NCI-H2227 (cell line): Measurements from ENCODE around the gene DLGAP5.

Experiments used
- DNase-seq: peaks from one replicate; lab custom pipeline; 2025; ENCODE audit not compliant: unreplicated experiment; lab: John Stamatoyannopoulos, UW

DLGAP5 gene

GRCh38 chr14:55129428-55130195 lies 61.8 kb downstream of the DLGAP5 start:
- peak; percentile 23 for DNase-seq

- peak; percentile 34 for DNase-seq
Measured at GRCh38 chr14:55129086-55129427, 62.3 kb downstream of the DLGAP5 start, which contains the start of gene LGALS3. LGALS3 (plus strand) TSS chr14:55129252; CDS start chr14:55137374, 8,122 bp downstream.

- no peak for DNase-seq
Measured at GRCh38 chr14:55128386-55129085, 62.8 kb downstream of the DLGAP5 start.

- no peak for DNase-seq
Measured at GRCh38 chr14:55127460-55127951, 63.9 kb downstream of the DLGAP5 start.

GRCh38 chr14:55126932-55127459 lies 64.4 kb downstream of the DLGAP5 start:
- no peak for DNase-seq

GRCh38 chr14:55126034-55126433 lies 65.4 kb downstream of the DLGAP5 start:
- no peak for DNase-seq

GRCh38 chr14:55125403-55125802 lies 66.0 kb downstream of the DLGAP5 start:
- no peak for DNase-seq

- no peak for DNase-seq
Measured at GRCh38 chr14:55124774-55125386, 66.5 kb downstream of the DLGAP5 start.

- DNase-seq: no peak
Measured at GRCh38 chr14:55123852-55124639, 67.3 kb downstream of the DLGAP5 start.

GRCh38 chr14:55123101-55123500 lies 68.3 kb downstream of the DLGAP5 start:
- peak; percentile 9 for DNase-seq

- peak; percentile 15 for DNase-seq
Measured at GRCh38 chr14:55122440-55122986, 68.9 kb downstream of the DLGAP5 start.

GRCh38 chr14:55121628-55122439 lies 69.6 kb downstream of the DLGAP5 start:
- no peak for DNase-seq

- DNase-seq: no peak
Measured at GRCh38 chr14:55120571-55121495, 70.6 kb downstream of the DLGAP5 start.

- DNase-seq: no peak
Measured at GRCh38 chr14:55118761-55119160, 72.6 kb downstream of the DLGAP5 start.

GRCh38 chr14:55117803-55118441 lies 73.5 kb downstream of the DLGAP5 start:
- DNase-seq: no peak

- DNase-seq: no peak
Measured at GRCh38 chr14:55116246-55117030, 74.9 kb downstream of the DLGAP5 start.

- no peak for DNase-seq
Measured at GRCh38 chr14:55115861-55116245, 75.5 kb downstream of the DLGAP5 start.
